Measurements from ENCODE around the gene GABRE. TPM values are rescaled to one million over a fixed set of nuclear protein-coding genes. Genes with fewer than 3 reads are reported as not detected.

The GABRE gene
- total RNA-seq, 1 experiment from 2014 or later: not detected

DNA sequence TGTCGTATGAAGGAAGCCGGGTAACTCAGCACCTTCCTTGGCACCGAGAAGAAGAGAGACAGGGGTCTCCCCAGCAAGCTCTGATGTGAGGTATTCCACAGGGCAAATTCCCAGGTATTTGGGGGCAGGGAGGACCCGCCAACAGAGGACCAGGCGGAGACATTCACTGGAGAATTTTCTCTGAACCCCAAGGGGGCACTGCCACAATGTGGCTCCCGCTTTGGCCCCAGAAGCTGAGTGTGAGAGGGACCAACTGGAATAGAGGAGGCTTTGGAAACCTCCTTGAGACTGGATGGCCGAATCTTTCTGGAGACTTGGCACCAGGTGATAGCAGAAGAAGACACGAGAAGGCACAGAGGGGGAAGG is 735 bp upstream of the GABRE start:
- no peaks in the 10 kb centered on the region for H3K9me3 ChIP-seq (ENCODE audit: low read depth, low read length, poor library complexity, severe bottlenecking)
- POLR2A ChIA-PET (ENCODE audit: low non-redundant PET): no interaction called here
- CTCF ChIA-PET: no interaction called here
- BruUV-seq (replicated peaks): no TSS peak
- H3K4me3 ChIP-seq (ENCODE audit: low read depth, low read length, poor library complexity, severe bottlenecking): no peak overlapping the region
- H3K4me1 ChIP-seq (ENCODE audit: insufficient read depth, low read length, poor library complexity, severe bottlenecking): no peaks in the 10 kb centered on the region
- TF ChIP-seq CTCF (conservative IDR thresholded peaks at IDR 0.05; ENCODE audit: low read depth, low read length): no peak
- TF ChIP-seq EZH2 (IDR thresholded peaks at IDR 0.05; ENCODE audit: borderline replicate concordance, low read depth, low read length, poor library complexity, severe bottlenecking): no peak
- no peaks in the 10 kb centered on the region for H3K36me3 ChIP-seq (ENCODE audit: insufficient read depth, low read length, poor library complexity, severe bottlenecking)
- intact Hi-C loops (cut with micrococcal nuclease; ENCODE audit: unreplicated experiment): no loop called here
- no peak overlapping the region for H3K27ac ChIP-seq (ENCODE audit: low read depth, low read length, poor library complexity, severe bottlenecking)
- no peak for DNase-seq (ENCODE audit: low spot score)
- H3K27me3 ChIP-seq (replicated peaks; ENCODE audit: insufficient read depth, low read depth, low read length, poor library complexity): peaks cover 7% of the 10 kb centered on the region

- intact Hi-C loops (cut with micrococcal nuclease; ENCODE audit: unreplicated experiment): no loop called here
- H3K27me3 ChIP-seq (replicated peaks; ENCODE audit: insufficient read depth, low read depth, low read length, poor library complexity): peaks cover 7% of the 10 kb centered on the region
- no peaks in the 10 kb centered on the region for H3K4me1 ChIP-seq (ENCODE audit: insufficient read depth, low read length, poor library complexity, severe bottlenecking)
- H3K4me3 ChIP-seq (ENCODE audit: low read depth, low read length, poor library complexity, severe bottlenecking): no peak overlapping the region
- BruUV-seq (replicated peaks): no TSS peak
- POLR2A ChIA-PET (ENCODE audit: low non-redundant PET): no interaction called here
- DNase-seq (ENCODE audit: low spot score): peak; percentile 7
- CTCF ChIA-PET: interaction anchor here (0.8 kb wide), 1 partner anchor 172 kb away, joined by 3 read pairs; no protein-coding TSS in a partner anchor
- TF ChIP-seq EZH2 (IDR thresholded peaks at IDR 0.05; ENCODE audit: borderline replicate concordance, low read depth, low read length, poor library complexity, severe bottlenecking): no peak
- TF ChIP-seq CTCF (conservative IDR thresholded peaks at IDR 0.05; ENCODE audit: low read depth, low read length): no peak
- no peaks in the 10 kb centered on the region for H3K9me3 ChIP-seq (ENCODE audit: low read depth, low read length, poor library complexity, severe bottlenecking)
- no peak overlapping the region for H3K27ac ChIP-seq (ENCODE audit: low read depth, low read length, poor library complexity, severe bottlenecking)
- H3K36me3 ChIP-seq (ENCODE audit: insufficient read depth, low read length, poor library complexity, severe bottlenecking): no peaks in the 10 kb centered on the region
These were observed 583 bp downstream of the GABRE start for GRCh38 chrX:151973851-151974335.

- no peaks in the 10 kb centered on the region for H3K9me3 ChIP-seq (ENCODE audit: low read depth, low read length, poor library complexity, severe bottlenecking)
- no peaks in the 10 kb centered on the region for H3K36me3 ChIP-seq (ENCODE audit: insufficient read depth, low read length, poor library complexity, severe bottlenecking)
- CTCF ChIA-PET: no interaction called here
- BruUV-seq (replicated peaks): no TSS peak
- peaks cover 7% of the 10 kb centered on the region for H3K27me3 ChIP-seq (replicated peaks; ENCODE audit: insufficient read depth, low read depth, low read length, poor library complexity)
- no peak overlapping the region for H3K4me3 ChIP-seq (ENCODE audit: low read depth, low read length, poor library complexity, severe bottlenecking)
- TF ChIP-seq CTCF (conservative IDR thresholded peaks at IDR 0.05; ENCODE audit: low read depth, low read length): no peak
- TF ChIP-seq EZH2 (IDR thresholded peaks at IDR 0.05; ENCODE audit: borderline replicate concordance, low read depth, low read length, poor library complexity, severe bottlenecking): no peak
- POLR2A ChIA-PET (ENCODE audit: low non-redundant PET): no interaction called here
- H3K27ac ChIP-seq (ENCODE audit: low read depth, low read length, poor library complexity, severe bottlenecking): no peak overlapping the region
- no peaks in the 10 kb centered on the region for H3K4me1 ChIP-seq (ENCODE audit: insufficient read depth, low read length, poor library complexity, severe bottlenecking)
- intact Hi-C loops (cut with micrococcal nuclease; ENCODE audit: unreplicated experiment): no loop called here
- no peak for DNase-seq (ENCODE audit: low spot score)
These were observed 1.3 kb downstream of the GABRE start for GRCh38 chrX:151973060-151973661.

All from A673 (cell line).